ENCODE data around the gene VRK1. TPM values are rescaled to one million over a fixed set of nuclear protein-coding genes. Genes with fewer than 3 reads are reported as not detected.
"Not testable (repeated sequence)": the region's sequence is repeated elsewhere in the genome, so short reads cannot be mapped to it uniquely, and the experiment has no call there.

VRK1 gene
- total RNA-seq, 2 experiments from 2014 or later, result 76.9 to 77.4 TPM

DNA sequence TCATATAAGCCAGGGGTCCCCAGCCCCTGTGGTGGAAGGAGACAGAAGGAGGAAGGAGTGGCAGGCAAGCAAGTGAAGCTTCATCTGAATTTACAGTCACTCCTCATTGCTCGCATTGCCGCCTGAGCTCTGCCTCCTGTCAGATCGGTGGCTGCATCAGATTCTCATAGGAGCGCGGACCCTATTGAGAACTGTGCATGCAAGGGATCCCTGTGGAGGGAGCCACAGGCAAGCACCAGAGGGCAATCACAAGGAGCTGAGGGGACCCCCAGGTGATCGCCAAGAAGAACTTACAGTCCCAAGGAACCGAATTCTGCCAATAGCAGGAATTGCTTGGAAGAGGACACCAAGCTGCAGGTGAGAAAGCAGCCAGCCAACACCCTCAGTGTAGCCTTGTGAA, 33.2 kb upstream of the VRK1 start:
- no peak overlapping the region for H3K27ac Mint-ChIP-seq
- no peak overlapping the region for H3K4me3 Mint-ChIP-seq
- no peaks in the 10 kb centered on the region for H3K36me3 Mint-ChIP-seq
- peaks cover 4% of the 10 kb centered on the region for H3K27me3 Mint-ChIP-seq
- ChIA-PET POLR2A (no interaction called here), CTCF (interaction anchor here (1.2 kb wide), 1 partner anchor 22 kb away, joined by 3 read pairs; no protein-coding TSS in a partner anchor)
- H3K4me1 Mint-ChIP-seq (ENCODE audit: low read depth), result no peaks in the 10 kb centered on the region
- intact Hi-C loops (cut with micrococcal nuclease), result no loop called here
- DNase-seq, result no peak
- H3K9me3 Mint-ChIP-seq, result no peaks in the 10 kb centered on the region

GRCh38 chr14:96765205-96765604, 32.0 kb upstream of the VRK1 start:
- H3K4me3 Mint-ChIP-seq; H3K36me3 Mint-ChIP-seq; H3K4me1 Mint-ChIP-seq (ENCODE audit: low read depth); POLR2A ChIA-PET; CTCF ChIA-PET; intact Hi-C loops (cut with micrococcal nuclease); DNase-seq; H3K9me3 Mint-ChIP-seq; H3K27ac Mint-ChIP-seq: not testable (repeated sequence)
- H3K27me3 Mint-ChIP-seq, result peaks cover 12% of the 10 kb centered on the region

- CTCF ChIA-PET, result no interaction called here
- no peaks in the 10 kb centered on the region for H3K9me3 Mint-ChIP-seq
- POLR2A ChIA-PET, result no interaction called here
- no peaks in the 10 kb centered on the region for H3K4me1 Mint-ChIP-seq (ENCODE audit: low read depth)
- no peak overlapping the region for H3K4me3 Mint-ChIP-seq
- intact Hi-C loops (cut with micrococcal nuclease), result no loop called here
- H3K36me3 Mint-ChIP-seq, result no peaks in the 10 kb centered on the region
- DNase-seq, result no peak
- peaks cover 26% of the 10 kb centered on the region for H3K27me3 Mint-ChIP-seq
- no peak overlapping the region for H3K27ac Mint-ChIP-seq
Measured at GRCh38 chr14:96772929-96773328, 24.3 kb upstream of the VRK1 start.

- ChIA-PET POLR2A (no interaction called here), CTCF (no interaction called here)
- Mint-ChIP-seq H3K4me1 (ENCODE audit: low read depth) (no peaks in the 10 kb centered on the region), H3K27me3 (peaks cover 11% of the 10 kb centered on the region), H3K36me3 (no peaks in the 10 kb centered on the region), H3K9me3 (no peaks in the 10 kb centered on the region), H3K27ac (no peak overlapping the region), H3K4me3 (no peak overlapping the region)
- no peak for DNase-seq
- intact Hi-C loops (cut with micrococcal nuclease), result no loop called here
Measured at GRCh38 chr14:96776791-96777190, 20.4 kb upstream of the VRK1 start.

- no peak for DNase-seq
- Mint-ChIP-seq H3K36me3 (no peaks in the 10 kb centered on the region), H3K9me3 (no peaks in the 10 kb centered on the region), H3K27ac (no peak overlapping the region), H3K4me3 (no peak overlapping the region), H3K27me3 (peaks cover 13% of the 10 kb centered on the region), H3K4me1 (ENCODE audit: low read depth) (no peaks in the 10 kb centered on the region)
- ChIA-PET POLR2A (no interaction called here), CTCF (no interaction called here)
- intact Hi-C loops (cut with micrococcal nuclease), result no loop called here
Measured at GRCh38 chr14:96780500-96780899, 16.7 kb upstream of the VRK1 start.

- ChIA-PET CTCF (no interaction called here), POLR2A (no interaction called here)
- H3K27ac Mint-ChIP-seq, result no peak overlapping the region
- H3K36me3 Mint-ChIP-seq, result no peaks in the 10 kb centered on the region
- intact Hi-C loops (cut with micrococcal nuclease), result no loop called here
- H3K9me3 Mint-ChIP-seq, result no peaks in the 10 kb centered on the region
- H3K4me1 Mint-ChIP-seq (ENCODE audit: low read depth), result no peaks in the 10 kb centered on the region
- no peak for DNase-seq
- no peak overlapping the region for H3K4me3 Mint-ChIP-seq
- peaks cover 22% of the 10 kb centered on the region for H3K27me3 Mint-ChIP-seq
Measured at GRCh38 chr14:96781371-96781770, 15.8 kb upstream of the VRK1 start.

DNA sequence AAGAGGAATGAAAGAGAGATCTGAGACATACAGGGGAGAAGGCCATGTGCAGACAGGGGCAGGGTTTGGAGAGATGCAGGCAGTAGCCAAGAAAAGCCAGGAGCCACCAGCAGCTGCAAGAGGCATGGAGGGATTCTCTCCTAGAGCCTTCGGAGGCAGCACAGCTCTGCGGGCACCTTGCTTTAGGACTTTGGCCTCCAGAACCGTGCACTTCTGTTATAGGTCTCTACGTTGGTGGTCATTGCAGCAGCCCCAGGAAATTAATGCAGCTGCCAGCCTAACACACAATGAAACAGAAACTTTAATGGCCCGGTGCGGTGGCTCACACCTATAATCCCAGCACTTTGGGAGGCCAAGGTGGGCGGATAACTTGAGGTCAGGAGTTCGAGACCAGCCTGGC, 14.7 kb upstream of the VRK1 start:
- POLR2A ChIA-PET, result no interaction called here

DNA sequence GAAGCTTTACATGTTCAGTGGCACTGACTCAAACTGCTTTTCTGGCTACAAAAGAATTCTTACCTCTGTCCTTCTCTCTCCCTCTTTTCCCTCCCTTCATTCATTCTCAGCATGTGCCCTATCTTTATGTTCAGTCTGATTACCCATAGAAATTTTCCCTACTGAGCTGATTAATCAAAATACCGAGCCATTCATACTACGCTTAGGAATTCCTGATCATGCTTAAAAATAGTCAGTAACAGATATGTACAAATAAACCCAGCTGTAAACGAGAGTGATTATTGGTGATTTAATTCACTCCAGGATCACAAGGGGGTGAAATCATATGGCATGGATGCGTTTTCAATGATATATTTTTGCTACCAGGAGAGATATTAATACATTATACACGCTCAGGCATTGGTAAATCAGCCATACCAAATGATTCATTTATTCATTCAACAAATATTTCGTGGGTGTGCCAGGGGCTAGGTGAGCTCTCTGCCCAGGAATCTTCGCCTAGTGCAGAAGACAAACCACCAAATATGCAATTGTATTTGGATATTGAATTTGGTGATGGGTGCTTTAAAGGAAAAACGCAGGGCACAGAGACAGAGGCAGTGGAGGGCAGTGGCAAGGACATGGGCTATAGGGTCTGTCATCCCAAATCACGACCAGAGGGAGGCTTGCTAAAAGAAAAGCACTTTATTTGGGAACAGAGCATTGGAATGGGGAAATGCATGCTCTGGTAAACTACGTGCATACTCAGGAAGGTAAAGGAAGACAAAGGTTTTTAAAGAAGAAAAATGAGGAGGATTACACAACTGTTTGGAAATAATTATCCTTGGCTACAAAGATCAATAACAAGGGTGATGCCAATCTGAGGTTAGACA, 13.9 kb upstream of the VRK1 start:
- Mint-ChIP-seq H3K4me3 (no peak overlapping the region), H3K27ac (no peak overlapping the region), H3K27me3 (peaks cover 20% of the 10 kb centered on the region), H3K36me3 (no peaks in the 10 kb centered on the region), H3K9me3 (no peaks in the 10 kb centered on the region), H3K4me1 (ENCODE audit: low read depth) (no peaks in the 10 kb centered on the region)
- ChIA-PET POLR2A (no interaction called here), CTCF (interaction anchor here (0.7 kb wide), 1 partner anchor 13 kb away, joined by 3 read pairs; no protein-coding TSS in a partner anchor)
- intact Hi-C loops (cut with micrococcal nuclease), result no loop called here
- DNase-seq, result no peak

More for the DNA sequence above, 14.7 kb upstream of the VRK1 start:
- Mint-ChIP-seq H3K27ac (no peak overlapping the region), H3K4me1 (ENCODE audit: low read depth) (no peaks in the 10 kb centered on the region), H3K4me3 (no peak overlapping the region), H3K36me3 (no peaks in the 10 kb centered on the region), H3K9me3 (no peaks in the 10 kb centered on the region), H3K27me3 (peaks cover 23% of the 10 kb centered on the region)
- CTCF ChIA-PET, result no interaction called here
- intact Hi-C loops (cut with micrococcal nuclease), result no loop called here
- DNase-seq, result no peak

- H3K9me3 Mint-ChIP-seq, result no peaks in the 10 kb centered on the region
- H3K36me3 Mint-ChIP-seq, result no peaks in the 10 kb centered on the region
- no peak overlapping the region for H3K27ac Mint-ChIP-seq
- H3K4me3 Mint-ChIP-seq, result no peak overlapping the region
- ChIA-PET CTCF (no interaction called here), POLR2A (no interaction called here)
- intact Hi-C loops (cut with micrococcal nuclease), result no loop called here
- DNase-seq, result no peak
- H3K27me3 Mint-ChIP-seq, result peaks cover 20% of the 10 kb centered on the region
- H3K4me1 Mint-ChIP-seq (ENCODE audit: low read depth), result no peaks in the 10 kb centered on the region
Measured at GRCh38 chr14:96783915-96784224, 13.3 kb upstream of the VRK1 start.

DNA sequence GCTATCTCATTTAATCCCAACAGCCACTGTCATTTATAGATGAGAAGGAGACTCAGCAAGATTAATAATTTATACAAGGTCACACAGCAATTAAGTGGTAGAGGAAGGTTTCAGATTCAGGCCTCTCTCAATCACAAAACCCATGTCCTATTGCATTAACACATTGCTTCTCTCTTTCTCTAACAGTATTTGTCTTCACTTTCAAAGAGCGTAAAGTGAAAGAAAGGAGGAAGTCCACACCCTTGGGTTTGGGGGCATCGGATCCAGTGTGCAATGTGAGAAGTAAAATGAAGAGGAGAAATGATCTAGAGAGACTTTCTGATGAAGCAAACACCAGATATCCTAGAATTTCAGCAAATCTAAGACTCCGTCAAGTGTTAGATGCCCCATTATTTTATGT, 7.0 kb upstream of the VRK1 start:
- intact Hi-C loops (cut with micrococcal nuclease), result no loop called here
- no peaks in the 10 kb centered on the region for H3K36me3 Mint-ChIP-seq
- H3K4me3 Mint-ChIP-seq, result no peak overlapping the region
- DNase-seq, result no peak
- no peaks in the 10 kb centered on the region for H3K4me1 Mint-ChIP-seq (ENCODE audit: low read depth)
- H3K27me3 Mint-ChIP-seq, result peaks cover 20% of the 10 kb centered on the region
- H3K9me3 Mint-ChIP-seq, result no peaks in the 10 kb centered on the region
- ChIA-PET CTCF (no interaction called here), POLR2A (no interaction called here)
- H3K27ac Mint-ChIP-seq, result no peak overlapping the region

GRCh38 chr14:96790706-96791105, 6.5 kb upstream of the VRK1 start:
- H3K27me3 Mint-ChIP-seq, result peaks cover 18% of the 10 kb centered on the region
- H3K36me3 Mint-ChIP-seq, result no peaks in the 10 kb centered on the region
- H3K4me3 Mint-ChIP-seq, result no peak overlapping the region
- ChIA-PET CTCF (no interaction called here), POLR2A (no interaction called here)
- intact Hi-C loops (cut with micrococcal nuclease), result no loop called here
- DNase-seq, result no peak
- no peaks in the 10 kb centered on the region for H3K9me3 Mint-ChIP-seq
- H3K4me1 Mint-ChIP-seq (ENCODE audit: low read depth), result no peaks in the 10 kb centered on the region
- no peak overlapping the region for H3K27ac Mint-ChIP-seq

GRCh38 chr14:96792003-96792402, 5.2 kb upstream of the VRK1 start:
- Mint-ChIP-seq H3K27ac (no peak overlapping the region), H3K4me3 (no peak overlapping the region), H3K9me3 (no peaks in the 10 kb centered on the region), H3K4me1 (ENCODE audit: low read depth) (peaks cover 3% of the 10 kb centered on the region), H3K36me3 (no peaks in the 10 kb centered on the region), H3K27me3 (peaks cover 11% of the 10 kb centered on the region)
- ChIA-PET CTCF (no interaction called here), POLR2A (no interaction called here)
- intact Hi-C loops (cut with micrococcal nuclease), result no loop called here
- no peak for DNase-seq

DNA sequence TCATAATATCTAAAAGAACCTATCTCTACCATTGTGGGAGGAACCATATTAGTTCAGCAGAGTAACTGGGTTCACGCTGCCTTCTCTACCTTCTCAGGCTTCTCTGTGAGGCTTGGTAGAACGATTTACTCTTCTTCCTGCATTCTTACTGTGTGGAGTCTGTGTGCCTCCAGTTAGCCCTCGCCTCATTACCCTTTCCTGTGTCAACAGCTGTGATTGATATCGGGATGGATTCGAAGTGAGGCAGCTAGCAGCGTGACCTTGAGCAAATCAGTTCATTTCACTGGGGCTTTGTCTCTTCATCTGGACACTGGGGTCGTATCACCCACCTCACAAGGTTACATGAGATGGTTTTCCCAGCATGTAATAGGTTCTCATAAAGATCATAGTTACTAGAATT, 4.6 kb upstream of the VRK1 start:
- CTCF ChIA-PET, result no interaction called here
- no peaks in the 10 kb centered on the region for H3K9me3 Mint-ChIP-seq
- peaks cover 4% of the 10 kb centered on the region for H3K4me1 Mint-ChIP-seq (ENCODE audit: low read depth)
- no peak overlapping the region for H3K4me3 Mint-ChIP-seq
- no peak for DNase-seq
- H3K27ac Mint-ChIP-seq, result no peak overlapping the region
- intact Hi-C loops (cut with micrococcal nuclease), result no loop called here
- POLR2A ChIA-PET, result no interaction called here
- peaks cover 11% of the 10 kb centered on the region for H3K27me3 Mint-ChIP-seq
- H3K36me3 Mint-ChIP-seq, result no peaks in the 10 kb centered on the region
